Measurements from ENCODE around the gene RAB21.

RAB21 gene

GRCh38 chr12:71719647-71720370, 34.9 kb upstream of the RAB21 start:
- Histone ChIP-seq H3K4ac (ENCODE audit: low read depth, low read length) (no peak overlapping the region), H3K23ac (ENCODE audit: low read length) (no peak overlapping the region), H3K4me3 (ENCODE audit: low read length) (no peak overlapping the region), H3K36me3 (ENCODE audit: control insufficient read depth, insufficient read depth, low read length) (no peaks in the 10 kb centered on the region), H2BK15ac (replicated peaks; ENCODE audit: low read depth) (no peak overlapping the region), H3K79me1 (ENCODE audit: low read length) (no peaks in the 10 kb centered on the region), H4K5ac (ENCODE audit: low read length) (no peak overlapping the region), H3K27ac (ENCODE audit: low read depth, low read length) (no peak overlapping the region), H3K27me3 (ENCODE audit: insufficient read depth, low read length, poor library complexity) (no peaks in the 10 kb centered on the region), H3K9ac (ENCODE audit: low read length) (no peak overlapping the region), H3K56ac (ENCODE audit: low read length) (no peak overlapping the region), H3K4me2 (ENCODE audit: low read length) (no peak overlapping the region), H2BK5ac (ENCODE audit: low read length) (no peak overlapping the region), H3K18ac (ENCODE audit: low read length) (no peak overlapping the region), H2AK5ac (ENCODE audit: low read length) (no peak overlapping the region), H3K79me2 (ENCODE audit: control insufficient read depth, insufficient read depth, low read length) (no peaks in the 10 kb centered on the region), H2BK120ac (ENCODE audit: low read depth, low read length) (no peak overlapping the region), H4K8ac (ENCODE audit: low read depth, low read length) (no peak overlapping the region), H3K4me1 (ENCODE audit: control insufficient read depth, low read depth, low read length) (no peaks in the 10 kb centered on the region)
- DNase-seq: no peak
- no CpG with 5 or more reads among the region's 5 CpGs for WGBS (ENCODE audit: extremely low coverage, insufficient coverage, low lambda C conversion rate)

- H2BK5ac ChIP-seq (ENCODE audit: low read length): no peak overlapping the region
- no peak overlapping the region for H3K4me3 ChIP-seq (ENCODE audit: low read length)
- no peak overlapping the region for H3K56ac ChIP-seq (ENCODE audit: low read length)
- H2AK5ac ChIP-seq (ENCODE audit: low read length): no peak overlapping the region
- H2BK120ac ChIP-seq (ENCODE audit: low read depth, low read length): no peak overlapping the region
- no peak overlapping the region for H3K4ac ChIP-seq (ENCODE audit: low read depth, low read length)
- no peak for DNase-seq
- H3K79me1 ChIP-seq (ENCODE audit: low read length): no peaks in the 10 kb centered on the region
- H3K27me3 ChIP-seq (ENCODE audit: insufficient read depth, low read length, poor library complexity): no peaks in the 10 kb centered on the region
- no peaks in the 10 kb centered on the region for H3K79me2 ChIP-seq (ENCODE audit: control insufficient read depth, insufficient read depth, low read length)
- H4K8ac ChIP-seq (ENCODE audit: low read depth, low read length): no peak overlapping the region
- H3K9ac ChIP-seq (ENCODE audit: low read length): no peak overlapping the region
- no peak overlapping the region for H3K23ac ChIP-seq (ENCODE audit: low read length)
- WGBS (ENCODE audit: extremely low coverage, insufficient coverage, low lambda C conversion rate): no CpG with 5 or more reads among the region's 4 CpGs
- H4K5ac ChIP-seq (ENCODE audit: low read length): no peak overlapping the region
- H3K36me3 ChIP-seq (ENCODE audit: control insufficient read depth, insufficient read depth, low read length): no peaks in the 10 kb centered on the region
- no peak overlapping the region for H3K4me2 ChIP-seq (ENCODE audit: low read length)
- H3K4me1 ChIP-seq (ENCODE audit: control insufficient read depth, low read depth, low read length): no peaks in the 10 kb centered on the region
- no peak overlapping the region for H3K18ac ChIP-seq (ENCODE audit: low read length)
- no peak overlapping the region for H3K27ac ChIP-seq (ENCODE audit: low read depth, low read length)
- no peak overlapping the region for H2BK15ac ChIP-seq (replicated peaks; ENCODE audit: low read depth)
Observed at GRCh38 chr12:71721783-71722505, 32.7 kb upstream of the RAB21 start.

- Histone ChIP-seq H3K79me2 (ENCODE audit: control insufficient read depth, insufficient read depth, low read length) (no peaks in the 10 kb centered on the region), H3K9ac (ENCODE audit: low read length) (no peak overlapping the region), H3K56ac (ENCODE audit: low read length) (no peak overlapping the region), H3K4me1 (ENCODE audit: control insufficient read depth, low read depth, low read length) (no peaks in the 10 kb centered on the region), H4K8ac (ENCODE audit: low read depth, low read length) (no peak overlapping the region), H3K79me1 (ENCODE audit: low read length) (no peaks in the 10 kb centered on the region), H2BK5ac (ENCODE audit: low read length) (no peak overlapping the region), H2BK120ac (ENCODE audit: low read depth, low read length) (no peak overlapping the region), H3K23ac (ENCODE audit: low read length) (no peak overlapping the region), H2AK5ac (ENCODE audit: low read length) (no peak overlapping the region), H3K27me3 (ENCODE audit: insufficient read depth, low read length, poor library complexity) (no peaks in the 10 kb centered on the region), H3K18ac (ENCODE audit: low read length) (no peak overlapping the region), H3K27ac (ENCODE audit: low read depth, low read length) (no peak overlapping the region), H3K4ac (ENCODE audit: low read depth, low read length) (no peak overlapping the region), H3K4me2 (ENCODE audit: low read length) (no peak overlapping the region), H3K36me3 (ENCODE audit: control insufficient read depth, insufficient read depth, low read length) (no peaks in the 10 kb centered on the region), H4K5ac (ENCODE audit: low read length) (no peak overlapping the region), H2BK15ac (replicated peaks; ENCODE audit: low read depth) (no peak overlapping the region), H3K4me3 (ENCODE audit: low read length) (no peak overlapping the region)
- WGBS (ENCODE audit: extremely low coverage, insufficient coverage, low lambda C conversion rate): no CpG with 5 or more reads among the region's 3 CpGs
- DNase-seq: no peak
Observed at GRCh38 chr12:71725011-71725410, 29.7 kb upstream of the RAB21 start.

- Histone ChIP-seq H3K4ac (ENCODE audit: low read depth, low read length) (no peak overlapping the region), H2AK5ac (ENCODE audit: low read length) (no peak overlapping the region), H3K79me1 (ENCODE audit: low read length) (no peaks in the 10 kb centered on the region), H3K79me2 (ENCODE audit: control insufficient read depth, insufficient read depth, low read length) (no peaks in the 10 kb centered on the region), H3K18ac (ENCODE audit: low read length) (no peak overlapping the region), H3K23ac (ENCODE audit: low read length) (no peak overlapping the region), H3K56ac (ENCODE audit: low read length) (no peak overlapping the region), H4K8ac (ENCODE audit: low read depth, low read length) (no peak overlapping the region), H3K4me3 (ENCODE audit: low read length) (no peak overlapping the region), H3K36me3 (ENCODE audit: control insufficient read depth, insufficient read depth, low read length) (no peaks in the 10 kb centered on the region), H3K27ac (ENCODE audit: low read depth, low read length) (no peak overlapping the region), H3K27me3 (ENCODE audit: insufficient read depth, low read length, poor library complexity) (no peaks in the 10 kb centered on the region), H2BK15ac (replicated peaks; ENCODE audit: low read depth) (no peak overlapping the region), H2BK5ac (ENCODE audit: low read length) (no peak overlapping the region), H2BK120ac (ENCODE audit: low read depth, low read length) (no peak overlapping the region), H3K4me2 (ENCODE audit: low read length) (no peak overlapping the region), H4K5ac (ENCODE audit: low read length) (no peak overlapping the region), H3K9ac (ENCODE audit: low read length) (no peak overlapping the region), H3K4me1 (ENCODE audit: control insufficient read depth, low read depth, low read length) (no peaks in the 10 kb centered on the region)
- DNase-seq: no peak
- WGBS (ENCODE audit: extremely low coverage, insufficient coverage, low lambda C conversion rate): no CpG with 5 or more reads among the region's 2 CpGs
Observed at GRCh38 chr12:71726548-71726947, 28.1 kb upstream of the RAB21 start.

- Histone ChIP-seq H3K4ac (ENCODE audit: low read depth, low read length) (no peak overlapping the region), H4K5ac (ENCODE audit: low read length) (no peak overlapping the region), H3K23ac (ENCODE audit: low read length) (no peak overlapping the region), H3K4me1 (ENCODE audit: control insufficient read depth, low read depth, low read length) (no peaks in the 10 kb centered on the region), H2BK5ac (ENCODE audit: low read length) (no peak overlapping the region), H2BK15ac (replicated peaks; ENCODE audit: low read depth) (no peak overlapping the region), H3K27ac (ENCODE audit: low read depth, low read length) (no peak overlapping the region), H3K56ac (ENCODE audit: low read length) (no peak overlapping the region), H3K79me2 (ENCODE audit: control insufficient read depth, insufficient read depth, low read length) (no peaks in the 10 kb centered on the region), H3K79me1 (ENCODE audit: low read length) (no peaks in the 10 kb centered on the region), H3K36me3 (ENCODE audit: control insufficient read depth, insufficient read depth, low read length) (no peaks in the 10 kb centered on the region), H3K4me2 (ENCODE audit: low read length) (no peak overlapping the region), H4K8ac (ENCODE audit: low read depth, low read length) (no peak overlapping the region), H3K18ac (ENCODE audit: low read length) (no peak overlapping the region), H3K4me3 (ENCODE audit: low read length) (no peak overlapping the region), H2AK5ac (ENCODE audit: low read length) (no peak overlapping the region), H2BK120ac (ENCODE audit: low read depth, low read length) (no peak overlapping the region), H3K27me3 (ENCODE audit: insufficient read depth, low read length, poor library complexity) (no peaks in the 10 kb centered on the region), H3K9ac (ENCODE audit: low read length) (no peak overlapping the region)
- DNase-seq: no peak
- WGBS (ENCODE audit: extremely low coverage, insufficient coverage, low lambda C conversion rate): no CpG with 5 or more reads among the region's 5 CpGs
Observed at GRCh38 chr12:71727958-71728357, 26.7 kb upstream of the RAB21 start.

Measured in mesendoderm (in vitro differentiated cells).